AG09319 (cell line): ENCODE results near the gene MTREX.

Experiments used
- DNase-seq: peaks from one replicate; pipeline ENCODE4 v3.0.0-alpha.2; 2010; ENCODE audit warnings: low read depth; ENCODE audit errors: extremely low read depth
- TF ChIP-seq, protein P1 (sequence below): IDR thresholded peaks from 2 replicates; pipeline ENCODE4 v1.5.1; 2011; ENCODE audit warnings: low read depth, mild to moderate bottlenecking, inconsistent platforms, low read length, moderate library complexity

The MTREX gene

DNA sequence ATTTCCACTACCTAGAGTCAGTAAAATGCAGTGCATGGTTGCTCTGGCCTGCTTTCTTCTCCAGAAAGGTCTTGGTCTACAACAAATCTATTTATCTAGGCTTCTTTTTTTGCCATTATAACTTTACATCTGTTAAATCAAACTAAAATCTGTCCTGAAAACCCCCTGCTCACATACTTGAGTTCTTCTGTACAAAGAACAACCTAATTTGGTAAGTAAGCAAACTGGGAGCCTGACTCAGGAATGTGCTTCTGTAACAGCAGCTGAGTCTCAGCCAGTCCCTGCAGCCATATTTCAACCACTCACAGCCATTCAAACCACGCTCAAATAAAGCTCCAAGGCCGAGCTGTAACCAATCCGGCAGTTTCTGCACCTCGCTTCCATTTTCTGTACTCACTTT lies 131.2 kb downstream of the MTREX start:
- DNase-seq: no peak
- TF ChIP-seq, protein P1, sequence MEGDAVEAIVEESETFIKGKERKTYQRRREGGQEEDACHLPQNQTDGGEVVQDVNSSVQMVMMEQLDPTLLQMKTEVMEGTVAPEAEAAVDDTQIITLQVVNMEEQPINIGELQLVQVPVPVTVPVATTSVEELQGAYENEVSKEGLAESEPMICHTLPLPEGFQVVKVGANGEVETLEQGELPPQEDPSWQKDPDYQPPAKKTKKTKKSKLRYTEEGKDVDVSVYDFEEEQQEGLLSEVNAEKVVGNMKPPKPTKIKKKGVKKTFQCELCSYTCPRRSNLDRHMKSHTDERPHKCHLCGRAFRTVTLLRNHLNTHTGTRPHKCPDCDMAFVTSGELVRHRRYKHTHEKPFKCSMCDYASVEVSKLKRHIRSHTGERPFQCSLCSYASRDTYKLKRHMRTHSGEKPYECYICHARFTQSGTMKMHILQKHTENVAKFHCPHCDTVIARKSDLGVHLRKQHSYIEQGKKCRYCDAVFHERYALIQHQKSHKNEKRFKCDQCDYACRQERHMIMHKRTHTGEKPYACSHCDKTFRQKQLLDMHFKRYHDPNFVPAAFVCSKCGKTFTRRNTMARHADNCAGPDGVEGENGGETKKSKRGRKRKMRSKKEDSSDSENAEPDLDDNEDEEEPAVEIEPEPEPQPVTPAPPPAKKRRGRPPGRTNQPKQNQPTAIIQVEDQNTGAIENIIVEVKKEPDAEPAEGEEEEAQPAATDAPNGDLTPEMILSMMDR: no peak

DNA sequence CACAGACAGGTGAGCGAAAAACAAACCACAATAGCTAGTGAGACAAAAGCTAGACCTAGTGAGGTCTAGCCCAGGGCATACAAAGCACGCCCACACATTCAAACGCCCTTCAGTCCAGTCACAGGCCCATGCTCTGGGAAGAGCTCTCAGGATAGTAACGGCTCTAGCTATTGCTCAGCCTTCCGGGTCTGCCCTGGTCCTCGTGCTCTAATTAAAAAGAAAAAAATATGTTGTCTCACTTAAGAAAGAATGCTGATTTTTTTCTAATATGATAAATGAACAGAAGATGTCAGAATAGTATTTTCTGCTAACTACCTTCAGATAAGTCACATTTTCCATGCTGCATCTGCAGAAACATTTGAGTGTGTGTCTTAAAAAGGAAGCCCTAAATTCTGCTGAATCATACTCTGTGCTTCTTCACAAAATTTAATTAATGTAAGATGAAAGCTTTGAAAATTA lies 132.4 kb downstream of the MTREX start:
- TF ChIP-seq, protein P1: no peak
- DNase-seq: no peak

DNA sequence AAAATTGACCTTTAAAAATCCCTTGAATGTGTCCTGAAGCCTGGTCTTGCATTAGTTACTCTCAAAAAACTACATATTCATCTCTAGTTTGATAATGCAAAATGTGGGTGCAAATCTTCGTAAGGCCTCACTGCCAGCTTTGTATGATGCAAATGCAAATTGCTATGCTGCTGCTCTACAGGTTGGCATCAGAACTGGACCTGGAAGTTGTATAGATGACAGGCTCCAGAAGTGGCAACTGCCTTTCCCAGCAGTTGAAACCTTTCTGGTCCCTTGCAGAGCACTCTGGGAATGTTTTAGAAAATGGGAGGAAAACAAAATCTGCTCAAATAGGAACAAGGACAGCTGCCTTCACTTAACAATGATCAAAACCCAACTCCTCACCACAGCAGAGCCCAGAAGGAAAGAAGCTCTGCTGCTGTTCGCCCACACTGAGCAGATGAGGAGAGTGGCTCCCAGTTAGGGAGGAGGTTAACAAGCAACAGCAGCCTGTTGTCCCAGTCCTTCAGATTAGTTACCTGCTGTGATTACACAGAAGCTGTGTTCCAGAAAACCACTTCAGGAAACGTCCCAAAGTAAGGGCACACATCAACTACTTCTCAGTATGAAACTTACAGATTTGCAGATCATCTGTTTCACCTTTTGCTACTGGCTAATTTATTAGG lies 133.4 kb downstream of the MTREX start:
- TF ChIP-seq, protein P1: no peak
- DNase-seq: no peak

DNA sequence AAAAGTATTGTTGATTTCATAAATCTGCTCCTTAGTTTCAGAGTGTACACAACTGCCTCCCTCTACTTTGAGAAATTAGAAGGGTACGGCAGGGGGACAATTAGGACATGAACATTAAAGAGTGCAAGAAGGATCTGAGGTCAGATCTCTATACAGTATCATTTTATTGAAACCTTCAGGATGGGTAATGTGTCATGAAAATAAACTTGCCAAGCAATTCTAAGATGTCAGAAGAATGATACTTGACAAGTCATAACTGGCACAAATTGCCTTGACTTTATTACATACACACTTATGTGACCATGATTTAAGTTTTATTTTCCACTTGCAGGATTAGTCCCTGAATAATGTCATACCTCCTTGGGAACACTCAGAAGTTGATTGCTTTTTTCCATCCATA lies 134.2 kb downstream of the MTREX start:
- TF ChIP-seq, protein P1: no peak
- DNase-seq: no peak

DNA sequence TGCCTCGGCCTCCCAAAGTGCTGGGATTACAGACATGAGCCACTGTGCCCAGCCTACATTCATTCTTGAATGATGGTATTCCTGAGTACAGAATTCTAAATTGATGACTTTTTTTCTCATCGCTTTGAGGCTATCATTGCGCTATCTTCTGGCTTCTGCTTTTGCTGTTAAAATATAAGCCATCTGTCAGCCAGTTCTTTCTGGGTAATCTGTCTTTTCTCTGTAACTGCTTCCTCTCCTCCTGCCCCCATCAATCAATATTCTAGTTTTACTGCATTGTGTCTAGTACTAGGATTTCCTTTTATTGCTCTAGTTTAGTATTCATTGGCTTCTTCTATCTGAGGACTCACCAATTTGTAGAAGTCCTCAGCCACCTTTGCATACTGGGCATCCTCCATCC lies 138.0 kb downstream of the MTREX start:
- TF ChIP-seq, protein P1: no peak
- no peak for DNase-seq

DNA sequence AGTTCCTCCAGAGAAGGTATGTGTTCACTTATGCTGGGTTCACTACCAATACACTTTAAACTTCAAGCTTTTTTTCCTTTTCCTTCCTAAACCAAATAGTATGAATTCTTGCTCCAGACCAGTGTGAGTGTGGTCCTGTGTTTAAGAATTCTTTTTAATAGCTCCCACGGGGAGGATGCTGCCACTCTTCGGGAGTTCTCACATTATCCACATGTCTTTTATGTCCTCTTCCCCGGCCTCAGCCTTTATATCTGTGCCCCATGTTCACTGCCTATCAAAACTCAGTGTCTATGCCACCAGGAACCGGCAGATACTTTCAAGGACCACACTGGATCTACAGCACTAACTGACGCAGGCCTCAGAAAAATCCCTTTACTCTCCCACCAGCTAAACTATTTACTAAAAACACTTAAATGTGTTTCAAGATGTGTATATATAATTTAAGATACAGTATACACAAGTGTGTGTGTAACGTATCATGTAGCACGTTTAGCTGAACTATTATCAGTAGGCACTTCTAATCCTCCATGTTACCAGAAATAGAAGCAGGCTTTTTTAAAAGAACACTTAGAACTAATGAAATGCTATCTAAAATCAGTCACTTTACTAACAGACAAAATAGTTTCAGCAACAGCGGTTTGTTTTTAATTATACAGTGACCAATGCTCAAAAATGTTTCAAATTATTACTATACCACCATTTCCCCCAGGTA lies 139.0 kb downstream of the MTREX start:
- DNase-seq: no peak
- TF ChIP-seq, protein P1: no peak

DNA sequence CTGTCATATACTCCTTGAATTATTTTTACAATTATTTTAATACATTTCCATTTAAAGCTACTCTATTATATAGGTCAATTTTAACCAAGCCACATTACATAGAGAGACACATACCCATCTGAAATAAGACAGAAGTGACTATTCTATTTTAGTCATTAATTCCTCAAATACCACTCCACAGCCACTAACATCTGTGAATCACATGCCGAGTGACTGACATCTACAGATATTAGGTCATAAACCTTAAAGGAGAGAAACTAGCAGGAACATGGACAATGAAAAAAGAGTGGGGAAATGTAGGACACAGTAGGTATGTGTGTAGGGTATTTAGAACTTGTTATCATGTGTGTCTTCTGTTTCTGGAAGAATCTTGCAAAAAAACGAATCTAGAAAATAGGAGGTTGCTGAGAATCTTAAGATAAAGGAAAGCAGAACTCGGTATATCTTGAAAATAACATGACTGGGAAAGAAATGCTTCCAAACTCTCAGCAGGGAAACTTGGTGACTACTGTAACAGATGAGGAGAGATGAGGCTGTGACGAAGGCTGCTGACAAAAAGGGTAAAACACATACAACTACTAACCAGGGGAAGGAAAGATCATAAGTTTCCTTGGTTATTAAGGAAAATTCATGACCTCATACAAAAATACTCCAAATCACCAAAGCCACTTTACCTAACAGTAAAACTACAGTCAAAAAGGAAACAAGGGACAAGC lies 142.4 kb downstream of the MTREX start:
- TF ChIP-seq, protein P1: no peak
- DNase-seq: no peak
